ENCODE data around the gene JAML.

- TF ChIP-seq GATA2 (IDR thresholded peaks at IDR 0.05; ENCODE audit: low read depth, low read length) (no peak), GATA3 (IDR thresholded peaks at IDR 0.05; ENCODE audit: low read depth, low read length) (no peak)
Observed at GRCh38 chr11:118174006-118174567, 50.7 kb downstream of the JAML start.

All from SH-SY5Y (cell line).